Measurements from ENCODE around the gene HPCAL1.

HPCAL1 gene

GRCh38 chr2:10475221-10475722, 172.6 kb downstream of the HPCAL1 start:
- DNase-seq: no peak

- no peak for DNase-seq
Observed at GRCh38 chr2:10475811-10476660, 173.3 kb downstream of the HPCAL1 start.

GRCh38 chr2:10476723-10477442, 174.2 kb downstream of the HPCAL1 start:
- DNase-seq: no peak

All from activated T-cell treated with anti-CD3 and anti-CD28 coated beads, Interleukin-2, amount 50 U/mL, for 48 hours (primary cell).